GM12878 (cell line): ENCODE results near the gene CHRNB2. TPM values are rescaled to one million over a fixed set of nuclear protein-coding genes. Genes with fewer than 3 reads are reported as not detected.

Experiments used
- ATAC-seq: fragments of 200-7000 bp; cut with Tn5 transposase; 3 replicates; pipeline ENCODE4 v1.9.1; 2020; ENCODE audit warnings: mild to moderate bottlenecking, moderate library complexity
- BruUV-seq: library from RNA; stranded (reverse); fragments of 400-500 nt; replicated peaks from 2 replicates; lab custom pipeline; 2021; lab: Mats Ljungman, UMichigan
- CTCF ChIA-PET: fragments of 300-600 bp; sonication (Branson Sonifier 250); formaldehyde crosslinking; extraction: SDS; loops from one replicate; lab custom pipeline; 2021; ENCODE audit warnings: inconsistent platforms; lab: Yijun Ruan, JAX
- POLR2A ChIA-PET: fragments of 350-600 bp; formaldehyde crosslinking; extraction: SDS; loops from one replicate; lab custom pipeline; 2021; ENCODE audit warnings: inconsistent platforms; lab: Charles Lee
- RAD21 ChIA-PET: fragments of 300-600 bp; sonication (Branson Sonifier 250); formaldehyde crosslinking; loops from one replicate; lab custom pipeline; 2023; ENCODE audit warnings: antibody characterized with exemption; ENCODE audit not compliant: unreplicated experiment; lab: Charles Lee
- SMC1A ChIA-PET: fragments of 300-600 bp; sonication (Branson Sonifier 250); formaldehyde crosslinking; loops from one replicate; lab custom pipeline; 2023; ENCODE audit not compliant: unreplicated experiment, uncharacterized antibody; lab: Charles Lee
- DNase-seq: peaks from one replicate; pipeline ENCODE4 v3.0.0-alpha.2; 2011; ENCODE audit warnings: low read depth, low spot score
- FAIRE-seq: peaks from 3 replicates; lab custom pipeline; 2011; peaks lifted over from hg19 to GRCh38; lab: Jason Lieb, UNC
- H2AFZ ChIP-seq: 2 replicates; pipeline ENCODE4 v1.6.0; 2011; ENCODE audit warnings: low read depth, low read length, control low read depth; ENCODE audit not compliant: control insufficient read depth
- H3K27ac ChIP-seq: 2 replicates; pipeline ENCODE4 v1.5.1; 2011; ENCODE audit warnings: control low read depth; ENCODE audit not compliant: control insufficient read depth, insufficient read depth
- H3K27me3 ChIP-seq, 2 experiments: replicated peaks in 1 of 2; 2 replicates each; pipeline versions ENCODE4 v1.6.0 to v1.6.1; 2011; ENCODE audit warnings: low read length in 1 of 2; ENCODE audit not compliant: control insufficient read depth in 2 of 2, insufficient read depth in 2 of 2
- H3K36me3 ChIP-seq, 2 experiments: 2 replicates each; pipeline ENCODE4 v1.5.1; 2011; ENCODE audit warnings: low read length in 1 of 2; ENCODE audit not compliant: control insufficient read depth in 2 of 2, insufficient read depth in 2 of 2
- H3K4me1 ChIP-seq: 2 replicates; pipeline ENCODE4 v1.6.1; 2011; ENCODE audit warnings: mild to moderate bottlenecking, low read length, moderate library complexity, mixed read lengths; ENCODE audit not compliant: control insufficient read depth, insufficient read depth
- H3K4me2 ChIP-seq: 2 replicates; pipeline ENCODE4 v1.6.0; 2011; ENCODE audit warnings: control low read depth; ENCODE audit not compliant: control insufficient read depth, insufficient read depth
- H3K4me3 ChIP-seq: fragments of 200-600 bp; sonication (generic); 2 replicates; pipeline ENCODE4 v1.5.1; 2016
- H3K79me2 ChIP-seq: 2 replicates; pipeline ENCODE4 v1.6.0; 2011; ENCODE audit warnings: low read length; ENCODE audit not compliant: control insufficient read depth, insufficient read depth
- H3K9ac ChIP-seq: 2 replicates; pipeline ENCODE4 v1.8.0; 2011; ENCODE audit warnings: low read length, control low read depth, mixed read lengths; ENCODE audit not compliant: control insufficient read depth, insufficient read depth
- H3K9me3 ChIP-seq: replicated peaks from 3 replicates; pipeline ENCODE4 v1.5.1; 2011; ENCODE audit warnings: mild to moderate bottlenecking, low read length; ENCODE audit not compliant: control insufficient read depth, insufficient read depth
- H4K20me1 ChIP-seq: 2 replicates; pipeline ENCODE4 v1.6.0; 2011; ENCODE audit not compliant: control insufficient read depth, insufficient read depth
- BHLHE40 ChIP-seq, 2 experiments: fragments of 450-650 bp in 1 of 2; IDR thresholded peaks; 2 replicates each; pipeline ENCODE4 v1.6.1; 2011 to 2017; ENCODE audit warnings: low read depth in 2 of 2, borderline replicate concordance in 1 of 2, improper control_type of control experiment in 1 of 2, low read length in 1 of 2, mild to moderate bottlenecking in 1 of 2
- MYB ChIP-seq: fragments of 150-350 bp; IDR thresholded peaks from 2 replicates; pipeline ENCODE4 v1.6.1; 2014; ENCODE audit warnings: mild to moderate bottlenecking, low read depth, low read length, borderline replicate concordance
- NFXL1 ChIP-seq: fragments of 450-650 bp; IDR thresholded peaks from 2 replicates; pipeline ENCODE4 v1.6.1; 2017; ENCODE audit warnings: antibody characterized with exemption, mild to moderate bottlenecking, borderline replicate concordance
- NFYB ChIP-seq: IDR thresholded peaks from 2 replicates; pipeline ENCODE4 v1.6.1; 2011; ENCODE audit warnings: low read depth, mild to moderate bottlenecking, low read length, improper control_type of control experiment, moderate library complexity; ENCODE audit not compliant: insufficient read depth
- SREBF1 ChIP-seq: IDR thresholded peaks from 2 replicates; pipeline ENCODE4 v1.6.1; 2012; ENCODE audit warnings: mild to moderate bottlenecking, low read length
- WGBS: methylation state at CpG from one replicate; pipeline ENCODE4 v1.1.6; 2016; ENCODE audit warnings: low lambda C conversion rate; ENCODE audit not compliant: insufficient replicate concordance, insufficient coverage; ENCODE audit errors: missing lambda C conversion rate; 5-methylcytosine and 5-hydroxymethylcytosine counted together
- in situ Hi-C: fragments of 300-500 bp; cut with MboI; formaldehyde crosslinking; loops from 9 replicates; pipeline ENCODE4 v1.14.3; 2018; ENCODE audit warnings: mixed read lengths
- intact Hi-C: fragments of 100-400 bp; cut with micrococcal nuclease; formaldehyde crosslinking; loops from one replicate; pipeline ENCODE4 v1.14.2; 2022; ENCODE audit not compliant: unreplicated experiment
- polyA plus RNA-seq, 11 experiments: library from polyadenylated mRNA; depleted of rRNA in 4 of 11; unstranded in 6 of 11; stranded (reverse) in 5 of 11; fragments of >200 nt; fragmentation: Nextera tagmentation in 4 of 11; fragmentation: Illumina TruSeq in 1 of 11; extraction: Ambion mirVana in 4 of 11; extraction: Trizol in 1 of 11; gene quantifications; 1 replicate in 1 of 11; 2 replicates in 10 of 11; pipeline versions ENCODE4 v1.2.1 to v1.2.3, GENCODE V29; 2011 to 2016; ENCODE audit warnings: inconsistent platforms in 2 of 11, missing spikeins in 2 of 11, low read depth in 1 of 11
- total RNA-seq, 4 experiments: library from RNA; depleted of rRNA in 3 of 4; stranded (reverse); fragments of >200 nt in 3 of 4; fragmentation: Illumina TruSeq in 1 of 4; extraction: Trizol in 1 of 4; gene quantifications; 2 replicates each; pipeline versions ENCODE4 v1.2.1 to v1.2.3, GENCODE V29; 2013 to 2021
- TF ChIP-seq, protein P1 (sequence below): fragments of 450-650 bp; IDR thresholded peaks from 2 replicates; pipeline ENCODE4 v1.6.1; 2018; ENCODE audit warnings: borderline replicate concordance, mild to moderate bottlenecking; ENCODE audit not compliant: partially characterized antibody

Gene CHRNB2
- total and polyA plus RNA-seq, 10 of the 15 experiments (the other 5 are each of a cell fraction or from before 2014, with no cell fraction given), result 0.01 to 0.11 (median 0.03) TPM; not detected in 6

DNA sequence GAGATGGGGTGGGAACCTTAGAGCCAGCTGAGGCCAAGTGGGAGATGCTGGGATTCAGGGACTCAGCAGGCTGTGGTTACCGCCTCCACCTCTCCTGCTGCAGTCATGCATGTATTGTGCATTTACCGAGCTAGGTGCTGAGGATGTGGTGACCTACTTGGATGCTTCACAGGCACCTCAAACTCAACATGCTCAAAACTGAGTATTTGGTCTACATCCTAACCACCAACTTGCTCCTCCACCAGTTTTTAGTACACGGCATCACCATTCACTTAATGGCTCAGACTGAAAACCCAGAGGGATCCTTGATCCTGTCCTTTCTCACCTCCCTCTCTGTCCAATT lies 5.6 kb downstream of the CHRNB2 start (continued):
- TF ChIP-seq MYB (no peak), NFYB (no peak)
- TF ChIP-seq, protein P1, sequence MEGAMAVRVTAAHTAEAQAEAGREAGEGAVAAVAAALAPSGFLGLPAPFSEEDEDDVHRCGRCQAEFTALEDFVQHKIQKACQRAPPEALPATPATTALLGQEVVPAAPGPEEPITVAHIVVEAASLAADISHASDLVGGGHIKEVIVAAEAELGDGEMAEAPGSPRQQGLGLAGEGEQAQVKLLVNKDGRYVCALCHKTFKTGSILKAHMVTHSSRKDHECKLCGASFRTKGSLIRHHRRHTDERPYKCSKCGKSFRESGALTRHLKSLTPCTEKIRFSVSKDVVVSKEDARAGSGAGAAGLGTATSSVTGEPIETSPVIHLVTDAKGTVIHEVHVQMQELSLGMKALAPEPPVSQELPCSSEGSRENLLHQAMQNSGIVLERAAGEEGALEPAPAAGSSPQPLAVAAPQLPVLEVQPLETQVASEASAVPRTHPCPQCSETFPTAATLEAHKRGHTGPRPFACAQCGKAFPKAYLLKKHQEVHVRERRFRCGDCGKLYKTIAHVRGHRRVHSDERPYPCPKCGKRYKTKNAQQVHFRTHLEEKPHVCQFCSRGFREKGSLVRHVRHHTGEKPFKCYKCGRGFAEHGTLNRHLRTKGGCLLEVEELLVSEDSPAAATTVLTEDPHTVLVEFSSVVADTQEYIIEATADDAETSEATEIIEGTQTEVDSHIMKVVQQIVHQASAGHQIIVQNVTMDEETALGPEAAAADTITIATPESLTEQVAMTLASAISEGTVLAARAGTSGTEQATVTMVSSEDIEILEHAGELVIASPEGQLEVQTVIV, result no peak

GRCh38 chr1:154574716-154575115 lies 7.1 kb downstream of the CHRNB2 start:
- Histone ChIP-seq H3K4me1 (no peaks in the 10 kb centered on the region), H4K20me1 (no peaks in the 10 kb centered on the region), H2AFZ (no peak overlapping the region), H3K79me2 (no peaks in the 10 kb centered on the region), H3K27me3 (no peaks in the 10 kb centered on the region), H3K9ac (no peak overlapping the region), H3K9me3 (no peaks in the 10 kb centered on the region), H3K27ac (no peak overlapping the region), H3K4me3 (no peak overlapping the region), H3K4me2 (no peak overlapping the region), H3K36me3 (peaks cover 3 to 7% of the 10 kb centered on the region in 2 experiments; a peak in 3 of 4 replicates)
- CTCF ChIA-PET, result interaction anchor here (0.6 to 2.1 kb wide), 3 partner anchors 15 to 96 kb away, joined by 3 to 5 read pairs (median 4); no protein-coding TSS in a partner anchor
- intact Hi-C loops, result no loop called here
- RAD21 ChIA-PET, result no interaction called here
- under 1% methylated on average over 7 of the region's 7 CpGs for WGBS
- SMC1A ChIA-PET, result interaction anchor here (1.2 to 2.3 kb wide), 2 partner anchors 15 to 93 kb away, joined by 3 to 8 read pairs; no protein-coding TSS in a partner anchor
- DNase-seq, result no peak
- peak; percentile 34 for ATAC-seq
- no TSS peak for BruUV-seq
- FAIRE-seq, result peak; percentile 70
- in situ Hi-C loops, result no loop called here
- TF ChIP-seq SREBF1, result no peak
- TF ChIP-seq NFXL1, result no peak
- peak; percentile 53 to 58; a peak in 1 of 4 replicates for TF ChIP-seq BHLHE40 (IDR thresholded peaks at IDR 0.05; ENCODE audit: borderline replicate concordance in 1 of 2, low read depth in 2 of 2, low read length in 1 of 2)
- POLR2A ChIA-PET, result no interaction called here
